GM12891 (cell line): Measurements from ENCODE around the gene TUB.

ENCODE experiments used
- PAX5 ChIP-seq: IDR thresholded peaks from 2 replicates; pipeline ENCODE4 v1.6.1; 2011; ENCODE audit warnings: low read length, moderate library complexity, mild to moderate bottlenecking; ENCODE audit not compliant: insufficient read depth, severe bottlenecking
- POLR2A ChIP-seq: IDR thresholded peaks from 2 replicates; pipeline ENCODE4 v1.6.1; 2011; ENCODE audit warnings: low read depth, low read length, control low read depth
- POLR2AphosphoS5 ChIP-seq: IDR thresholded peaks from 2 replicates; pipeline ENCODE4 v1.6.1; 2011; ENCODE audit warnings: low read depth, low read length, control low read depth
- POU2F2 ChIP-seq: IDR thresholded peaks from 2 replicates; pipeline ENCODE4 v1.6.1; 2011; ENCODE audit warnings: low read depth, mild to moderate bottlenecking, control low read depth, low read length, moderate library complexity
- SPI1 ChIP-seq: IDR thresholded peaks from 2 replicates; pipeline ENCODE4 v1.6.1; 2011; ENCODE audit warnings: low read depth, low read length, control low read depth
- TAF1 ChIP-seq: IDR thresholded peaks from 2 replicates; pipeline ENCODE4 v1.6.1; 2011; ENCODE audit warnings: low read depth, low read length, control low read depth

GRCh38 chr11:8111636-8112035, 30.6 kb downstream of the TUB start:
- TF ChIP-seq POLR2AphosphoS5 (no peak), SPI1 (no peak), POLR2A (no peak), TAF1 (no peak), PAX5 (no peak), POU2F2 (no peak)
